ENCODE data around the gene SOBP. TPM values are rescaled to one million over a fixed set of nuclear protein-coding genes. Genes with fewer than 3 reads are reported as not detected.
A peak's percentile ranks its signal among the peaks of the same experiment; 100 is the strongest.

SOBP gene
- total RNA-seq, 1 donor from 2014 or later, result 13.3 TPM

DNA sequence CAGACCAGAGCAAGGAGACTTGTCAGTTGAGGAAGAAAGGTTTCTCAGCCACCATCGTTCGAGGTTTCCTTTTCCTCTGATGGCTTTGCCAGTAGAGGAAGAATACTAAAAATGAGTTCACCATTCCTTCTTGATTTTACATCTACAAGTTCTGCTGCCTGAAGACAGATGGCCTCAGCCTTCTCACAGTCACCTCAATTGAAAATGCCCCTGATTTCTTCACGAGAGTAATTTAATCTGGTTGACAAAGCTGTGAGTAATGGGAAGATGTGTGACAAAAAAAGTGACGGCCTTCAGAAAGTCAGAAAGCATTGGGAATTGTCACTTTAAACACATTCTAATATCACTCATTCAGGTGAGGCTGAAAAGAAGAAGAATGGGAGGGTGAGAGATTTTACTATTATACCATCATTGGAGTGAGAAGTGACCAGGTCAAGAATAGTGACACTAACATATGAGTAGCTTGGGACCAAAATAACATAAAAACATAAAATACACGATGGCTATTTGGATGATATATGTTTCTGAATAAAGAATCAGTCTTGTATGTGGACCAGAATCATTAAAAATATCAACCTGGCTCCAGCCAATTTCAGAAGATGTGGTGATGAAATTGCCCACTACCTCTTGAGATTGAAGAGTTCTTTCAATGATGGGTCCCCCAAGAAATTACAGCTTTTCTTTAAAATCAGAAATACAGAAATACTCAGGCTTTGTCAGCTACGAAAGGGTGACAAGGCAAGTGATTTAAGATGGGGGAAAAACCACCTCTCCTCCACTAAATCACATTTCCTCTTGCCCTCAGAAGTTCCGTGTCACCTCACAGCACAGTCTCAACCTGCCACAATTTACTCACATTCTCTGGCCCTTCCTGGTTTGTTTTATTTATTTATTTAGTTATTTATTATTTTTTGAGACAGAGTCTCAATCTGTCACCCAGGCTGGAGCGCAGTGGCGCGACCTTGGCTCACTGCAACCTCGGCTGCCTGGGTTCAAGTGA lies 147.7 kb downstream of the SOBP start:
- H3K27me3 ChIP-seq, result no peaks in the 10 kb centered on the region
- intact Hi-C loops (cut with DNase I), result no loop called here
- no peak for DNase-seq (ENCODE audit: extremely low spot score in 2 of 2)
- no peak for TF ChIP-seq POLR2A (IDR thresholded peaks at IDR 0.05)
- TF ChIP-seq CTCF (IDR thresholded peaks at IDR 0.05), result no peak
- TF ChIP-seq POLR2AphosphoS5 (IDR thresholded peaks at IDR 0.05; ENCODE audit: insufficient read depth in 1 of 2, low read depth in 1 of 2), result no peak
- H3K4me1 ChIP-seq, result peaks cover 19% of the 10 kb centered on the region
- no peak overlapping the region for H3K27ac ChIP-seq
- H3K4me3 ChIP-seq, result no peak overlapping the region
- no peaks in the 10 kb centered on the region for H3K36me3 ChIP-seq
- H3K9me3 ChIP-seq, result no peaks in the 10 kb centered on the region

DNA sequence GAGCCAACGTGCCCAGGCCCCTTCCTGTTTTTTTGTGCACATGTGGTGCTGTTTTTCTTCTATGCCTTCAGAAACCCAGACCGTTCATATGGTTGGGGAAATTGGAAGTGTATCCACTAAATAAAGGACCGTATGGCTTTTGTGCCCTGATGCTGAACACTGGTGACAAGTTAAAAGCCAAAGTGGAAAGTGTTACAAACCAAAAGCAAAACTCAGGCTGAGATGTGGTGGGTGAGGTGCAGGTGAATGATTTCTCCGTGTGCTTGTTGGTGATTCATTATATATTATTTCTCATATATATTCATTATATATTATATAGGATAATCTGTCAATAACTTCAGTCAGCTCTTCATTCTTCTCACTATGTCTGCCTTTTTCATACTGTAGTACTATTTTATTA lies 148.6 kb downstream of the SOBP start:
- H3K9me3 ChIP-seq, result no peaks in the 10 kb centered on the region
- H3K4me3 ChIP-seq, result no peak overlapping the region
- no peak overlapping the region for H3K27ac ChIP-seq
- TF ChIP-seq CTCF (IDR thresholded peaks at IDR 0.05) (no peak), POLR2A (IDR thresholded peaks at IDR 0.05) (no peak)
- no peaks in the 10 kb centered on the region for H3K27me3 ChIP-seq
- H3K4me1 ChIP-seq, result peaks cover 20% of the 10 kb centered on the region
- DNase-seq (ENCODE audit: extremely low spot score in 2 of 2), result no peak
- intact Hi-C loops (cut with DNase I), result no loop called here
- no peaks in the 10 kb centered on the region for H3K36me3 ChIP-seq

- TF ChIP-seq POLR2AphosphoS5 (IDR thresholded peaks at IDR 0.05; ENCODE audit: insufficient read depth in 1 of 2, low read depth in 1 of 2) (no peak), POLR2A (IDR thresholded peaks at IDR 0.05) (no peak), CTCF (IDR thresholded peaks at IDR 0.05) (no peak)
- Histone ChIP-seq H3K36me3 (no peaks in the 10 kb centered on the region), H3K9me3 (no peaks in the 10 kb centered on the region), H3K4me1 (peaks cover 20% of the 10 kb centered on the region), H3K27ac (no peak overlapping the region), H3K4me3 (no peak overlapping the region), H3K27me3 (no peaks in the 10 kb centered on the region)
- no peak for DNase-seq (ENCODE audit: extremely low spot score in 2 of 2)
- intact Hi-C loops (cut with DNase I), result no loop called here
These were observed 149.6 kb downstream of the SOBP start for GRCh38 chr6:107639511-107639910.

DNA sequence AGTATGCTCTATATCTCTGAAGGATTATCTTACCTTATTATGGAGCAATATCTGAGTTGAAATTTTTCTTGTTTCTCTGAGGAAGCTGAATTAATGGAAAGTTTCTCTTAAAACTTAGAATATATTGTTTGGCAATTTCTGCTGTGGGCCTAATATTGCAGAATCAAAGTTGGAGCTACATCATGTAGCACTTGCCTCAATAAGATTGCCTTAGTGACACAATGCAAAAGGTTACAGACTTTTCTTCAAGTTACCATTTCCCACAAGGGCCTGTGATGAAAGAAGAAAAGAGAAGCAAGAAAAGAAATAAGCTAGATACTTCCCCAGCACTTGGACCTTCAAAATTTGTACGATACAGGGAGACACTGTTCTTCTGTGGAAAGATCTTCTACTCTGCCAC lies 151.2 kb downstream of the SOBP start:
- intact Hi-C loops (cut with DNase I), result no loop called here
- no peak for DNase-seq (ENCODE audit: extremely low spot score in 2 of 2)
- H3K4me1 ChIP-seq, result peaks cover 28% of the 10 kb centered on the region
- peak overlapping the region; percentile 48 for H3K27ac ChIP-seq
- H3K4me3 ChIP-seq, result no peak overlapping the region
- TF ChIP-seq POLR2A (IDR thresholded peaks at IDR 0.05) (no peak), CTCF (IDR thresholded peaks at IDR 0.05) (no peak), POLR2AphosphoS5 (IDR thresholded peaks at IDR 0.05; ENCODE audit: insufficient read depth in 1 of 2, low read depth in 1 of 2) (no peak)
- H3K9me3 ChIP-seq, result no peaks in the 10 kb centered on the region
- no peaks in the 10 kb centered on the region for H3K27me3 ChIP-seq
- H3K36me3 ChIP-seq, result no peaks in the 10 kb centered on the region

- H3K4me1 ChIP-seq, result peaks cover 31% of the 10 kb centered on the region
- no peak for TF ChIP-seq CTCF (IDR thresholded peaks at IDR 0.05)
- TF ChIP-seq POLR2AphosphoS5 (IDR thresholded peaks at IDR 0.05; ENCODE audit: insufficient read depth in 1 of 2, low read depth in 1 of 2), result no peak
- no peak for TF ChIP-seq POLR2A (IDR thresholded peaks at IDR 0.05)
- no peaks in the 10 kb centered on the region for H3K36me3 ChIP-seq
- intact Hi-C loops (cut with DNase I), result no loop called here
- H3K4me3 ChIP-seq, result no peak overlapping the region
- H3K27ac ChIP-seq, result peak overlapping the region; percentile 48
- H3K9me3 ChIP-seq, result no peaks in the 10 kb centered on the region
- no peaks in the 10 kb centered on the region for H3K27me3 ChIP-seq
- no peak for DNase-seq (ENCODE audit: extremely low spot score in 2 of 2)
These were observed 151.6 kb downstream of the SOBP start for GRCh38 chr6:107641500-107641941.

Measured in vagina (tissue), 2 donors.